CD14-positive monocyte (primary cell): ENCODE results near the gene LRRC49. TPM values are rescaled to one million over a fixed set of nuclear protein-coding genes. Genes with fewer than 3 reads are reported as not detected.

Experiments used
- DNase-seq, 3 donors: peaks; one replicate each; pipeline ENCODE4 v3.0.0-alpha.2; 2011 to 2022
- H2AFZ ChIP-seq: 2 replicates; pipeline ENCODE4 v1.6.0; 2012; ENCODE audit warnings: mild to moderate bottlenecking, low read depth, low read length, inconsistent platforms; ENCODE audit not compliant: insufficient read depth, poor library complexity, severe bottlenecking
- H3K27ac ChIP-seq, 2 donors: 1 replicate in 1 of 2; 2 replicates in 1 of 2; pipeline ENCODE4 v1.5.1; 2012 to 2013; ENCODE audit warnings: low read length in 2 of 2, control low read depth in 1 of 2, inconsistent platforms in 1 of 2, low read depth in 1 of 2, mild to moderate bottlenecking in 1 of 2
- H3K27me3 ChIP-seq, 2 donors: one replicate each; pipeline versions ENCODE4 v1.6.0 to v1.6.1; 2011 to 2013; ENCODE audit warnings: low read length in 2 of 2; ENCODE audit not compliant: control insufficient read depth in 2 of 2, insufficient read depth in 2 of 2
- H3K36me3 ChIP-seq, 2 donors: replicated peaks in 1 of 2; 1 replicate in 1 of 2; 2 replicates in 1 of 2; pipeline versions ENCODE4 v1.5.1 to v1.6.1; 2012 to 2013; ENCODE audit warnings: low read length in 2 of 2, control low read depth in 1 of 2, inconsistent platforms in 1 of 2, mild to moderate bottlenecking in 1 of 2; ENCODE audit not compliant: insufficient read depth in 2 of 2, control insufficient read depth in 1 of 2
- H3K4me1 ChIP-seq, 2 donors: 1 replicate in 1 of 2; 2 replicates in 1 of 2; pipeline versions ENCODE4 v1.5.1 to v1.6.1; 2012 to 2013; ENCODE audit warnings: low read length in 2 of 2, control low read depth in 1 of 2, inconsistent platforms in 1 of 2, mild to moderate bottlenecking in 1 of 2, moderate library complexity in 1 of 2; ENCODE audit not compliant: insufficient read depth in 2 of 2, control insufficient read depth in 1 of 2
- H3K4me2 ChIP-seq: replicated peaks from 2 replicates; pipeline ENCODE3; 2012; ENCODE audit warnings: low read length, moderate library complexity, mild to moderate bottlenecking; ENCODE audit not compliant: poor library complexity, severe bottlenecking; ENCODE audit errors: extremely low read depth
- H3K4me3 ChIP-seq, 3 experiments: fragments of 200-600 bp in 1 of 3; sonication (generic) in 1 of 3; replicated peaks in 1 of 3; 1 replicate in 2 of 3; 2 replicates in 1 of 3; pipeline ENCODE4 v1.5.1; 2011 to 2013; ENCODE audit warnings: low read length in 3 of 3, mild to moderate bottlenecking in 3 of 3, control low read depth in 2 of 3, low read depth in 2 of 3, inconsistent platforms in 1 of 3, moderate library complexity in 1 of 3
- H3K79me2 ChIP-seq: 2 replicates; pipeline ENCODE4 v1.6.0; 2012; ENCODE audit warnings: mild to moderate bottlenecking, control low read depth, inconsistent platforms, low read length, moderate library complexity; ENCODE audit not compliant: insufficient read depth
- H3K9ac ChIP-seq: 2 replicates; pipeline ENCODE4 v1.6.0; 2017; ENCODE audit warnings: low read length, mild to moderate bottlenecking; ENCODE audit not compliant: insufficient read depth, poor library complexity, severe bottlenecking
- H3K9me3 ChIP-seq, 2 donors: replicated peaks in 1 of 2; 1 replicate in 1 of 2; 2 replicates in 1 of 2; pipeline versions ENCODE4 v1.5.1 to v1.6.1; 2012 to 2013; ENCODE audit warnings: low read length in 2 of 2, control low read depth in 1 of 2; ENCODE audit not compliant: control insufficient read depth in 1 of 2, insufficient read depth in 1 of 2
- H4K20me1 ChIP-seq: 2 replicates; pipeline ENCODE4 v1.6.0; 2012; ENCODE audit warnings: mild to moderate bottlenecking, low read length, control low read depth, moderate library complexity; ENCODE audit not compliant: insufficient read depth
- H3K27ac Mint-ChIP-seq, 7 donors: one replicate each; pipeline ENCODE4 v1.8.0; 2020; ENCODE audit warnings: mild to moderate bottlenecking in 7 of 7, mixed read lengths in 7 of 7, moderate library complexity in 6 of 7, inconsistent platforms in 2 of 7
- H3K27me3 Mint-ChIP-seq, 3 donors: one replicate each; pipeline ENCODE4 v1.8.0; 2021 to 2022; ENCODE audit warnings: low read depth in 3 of 3, mild to moderate bottlenecking in 3 of 3, mixed read lengths in 3 of 3, moderate library complexity in 3 of 3, inconsistent platforms in 1 of 3
- H3K36me3 Mint-ChIP-seq, 2 donors: one replicate each; pipeline ENCODE4 v1.8.0; 2020; ENCODE audit warnings: mixed read lengths in 2 of 2, inconsistent platforms in 1 of 2, mild to moderate bottlenecking in 1 of 2
- H3K4me1 Mint-ChIP-seq: one replicate; pipeline ENCODE4 v1.8.0; 2020; ENCODE audit warnings: mild to moderate bottlenecking, mixed read lengths
- H3K4me3 Mint-ChIP-seq, 2 donors: one replicate each; pipeline ENCODE4 v1.8.0; 2020; ENCODE audit warnings: mild to moderate bottlenecking in 2 of 2, mixed read lengths in 2 of 2, moderate library complexity in 1 of 2
- H3K9me3 Mint-ChIP-seq, 7 donors: one replicate each; pipeline ENCODE4 v1.8.0; 2020 to 2022; ENCODE audit warnings: mixed read lengths in 7 of 7, mild to moderate bottlenecking in 6 of 7, moderate library complexity in 6 of 7, inconsistent platforms in 2 of 7
- CTCF ChIP-seq: fragments of 200-600 bp; IDR thresholded peaks from one replicate; pipeline ENCODE4 v1.8.0; 2022; ENCODE audit warnings: antibody characterized with exemption, mild to moderate bottlenecking
- WGBS: methylation state at CpG from one replicate; pipeline ENCODE4 v1.1.5; 2013; ENCODE audit warnings: missing lambda C conversion rate; ENCODE audit not compliant: insufficient coverage; 5-methylcytosine and 5-hydroxymethylcytosine counted together
- intact Hi-C, 2 donors: fragments of 100-400 bp; cut with micrococcal nuclease; formaldehyde crosslinking; loops; one replicate each; pipeline versions ENCODE4 v1.15.0 to v1.15.1; 2023
- polyA plus RNA-seq, 3 donors: library from polyadenylated mRNA; depleted of rRNA in 1 of 3; unstranded in 2 of 3; stranded (reverse) in 1 of 3; fragments of 300-500 nt in 2 of 3; fragments of >200 nt in 1 of 3; fragmentation: Illumina TruSeq in 2 of 3; gene quantifications; 1 replicate in 2 of 3; 2 replicates in 1 of 3; pipeline ENCODE4 v1.2.3, GENCODE V29; 2012 to 2021

The LRRC49 gene
- polyA plus RNA-seq, 3 donors: 0.08 to 0.51 (median 0.24) TPM

- no peak for TF ChIP-seq CTCF
- intact Hi-C loops: no loop called here
- Mint-ChIP-seq H3K9me3 (peaks cover 9 to 29% (median 17%) of the 10 kb centered on the region in 7 donors), H3K4me1 (no peaks in the 10 kb centered on the region), H3K4me3 (no peak overlapping the region), H3K36me3 (no peaks in the 10 kb centered on the region), H3K27me3 (peaks cover 0 to 3% (median 0%) of the 10 kb centered on the region in 3 donors), H3K27ac (no peak overlapping the region)
- DNase-seq: no peak
- no peak overlapping the region for H3K4me3 ChIP-seq
- H4K20me1 ChIP-seq: no peaks in the 10 kb centered on the region
- H3K79me2 ChIP-seq: no peaks in the 10 kb centered on the region
- H3K36me3 ChIP-seq: no peaks in the 10 kb centered on the region
- no peaks in the 10 kb centered on the region for H3K4me1 ChIP-seq
- H3K9ac ChIP-seq: no peak overlapping the region
- no peaks in the 10 kb centered on the region for H3K27me3 ChIP-seq
- H3K9me3 ChIP-seq: peaks cover 19 to 23% of the 10 kb centered on the region in 2 donors
- H3K27ac ChIP-seq: no peak overlapping the region
- H3K4me2 ChIP-seq: no peak overlapping the region
- no peak overlapping the region for H2AFZ ChIP-seq
- no CpG with 5 or more reads among the region's 1 CpG for WGBS
Observed at GRCh38 chr15:70912187-70912586, 19.6 kb downstream of the LRRC49 start.

- Mint-ChIP-seq H3K9me3 (peaks cover 0 to 17% (median 10%) of the 10 kb centered on the region in 7 donors), H3K4me3 (no peak overlapping the region), H3K27me3 (peaks cover 0 to 4% (median 1%) of the 10 kb centered on the region in 3 donors), H3K27ac (no peak overlapping the region), H3K4me1 (peaks cover 11% of the 10 kb centered on the region), H3K36me3 (no peaks in the 10 kb centered on the region)
- no peak overlapping the region for H3K27ac ChIP-seq
- H2AFZ ChIP-seq: no peak overlapping the region
- DNase-seq: no peak
- no peak for TF ChIP-seq CTCF
- H3K36me3 ChIP-seq: no peaks in the 10 kb centered on the region
- H3K4me3 ChIP-seq: no peak overlapping the region
- H3K79me2 ChIP-seq: no peaks in the 10 kb centered on the region
- no peaks in the 10 kb centered on the region for H4K20me1 ChIP-seq
- no peaks in the 10 kb centered on the region for H3K4me1 ChIP-seq
- H3K27me3 ChIP-seq: no peaks in the 10 kb centered on the region
- no peak overlapping the region for H3K4me2 ChIP-seq
- H3K9ac ChIP-seq: no peak overlapping the region
- intact Hi-C loops: no loop called here
- WGBS: 96% methylated on average over 7 of the region's 10 CpGs
- peaks cover 14 to 18% of the 10 kb centered on the region in 2 donors for H3K9me3 ChIP-seq
Observed at GRCh38 chr15:70916531-70916930, 23.9 kb downstream of the LRRC49 start.
